Measurements from ENCODE around the gene MRPL24. TPM values are rescaled to one million over a fixed set of nuclear protein-coding genes. Genes with fewer than 3 reads are reported as not detected.
"Not testable (repeated sequence)": the region's sequence is repeated elsewhere in the genome, so short reads cannot be mapped to it uniquely, and the experiment has no call there.

Gene MRPL24
- total RNA-seq, 4 donors from 2014 or later = 48.6 to 90.4 (median 66.2) TPM

- no peaks in the 10 kb centered on the region for H3K9me3 ChIP-seq
- no peak overlapping the region for H3K27ac ChIP-seq
- H3K36me3 ChIP-seq = no peaks in the 10 kb centered on the region
- no peak overlapping the region for H3K4me3 ChIP-seq
- DNase-seq (ENCODE audit: low spot score in 2 of 2) = no peak
- 55 to 71% methylated on average over 6 of the region's 6 CpGs for WGBS, 2 donors
- no peaks in the 10 kb centered on the region for H3K27me3 ChIP-seq
- peaks cover 0 to 8% (median 0%) of the 10 kb centered on the region in 4 donors for H3K4me1 ChIP-seq
- TF ChIP-seq EP300 (IDR thresholded peaks at IDR 0.05) (no peak), CTCF (IDR thresholded peaks at IDR 0.05) (no peak), POLR2A (IDR thresholded peaks at IDR 0.05) (no peak)
These were observed 19.4 kb upstream of the MRPL24 start for GRCh38 chr1:156760092-156760795.

GRCh38 chr1:156757572-156758253, 16.8 kb upstream of the MRPL24 start:
- H3K4me1 ChIP-seq = peaks cover 0 to 30% (median 7%) of the 10 kb centered on the region in 4 donors
- not testable (repeated sequence) for H3K27ac ChIP-seq; H3K4me3 ChIP-seq; H3K9me3 ChIP-seq; DNase-seq (ENCODE audit: low spot score in 2 of 2); H3K27me3 ChIP-seq; H3K36me3 ChIP-seq
- WGBS, 2 donors = 91 to 95% methylated on average over 10 of the region's 10 CpGs

GRCh38 chr1:156756355-156756754, 15.5 kb upstream of the MRPL24 start:
- Histone ChIP-seq H3K36me3 (no peaks in the 10 kb centered on the region), H3K9me3 (no peaks in the 10 kb centered on the region), H3K27ac (no peak overlapping the region), H3K27me3 (no peaks in the 10 kb centered on the region), H3K4me1 (peaks cover 0 to 35% (median 8%) of the 10 kb centered on the region in 4 donors), H3K4me3 (no peak overlapping the region)
- no peak for DNase-seq (ENCODE audit: low spot score in 2 of 2)
- TF ChIP-seq POLR2A (IDR thresholded peaks at IDR 0.05) (no peak), CTCF (IDR thresholded peaks at IDR 0.05) (no peak), EP300 (IDR thresholded peaks at IDR 0.05) (no peak)
- 94 to 96% methylated on average over 1 of the region's 1 CpG for WGBS, 2 donors

GRCh38 chr1:156755527-156755950, 14.7 kb upstream of the MRPL24 start:
- DNase-seq (ENCODE audit: low spot score in 2 of 2) = no peak
- no peaks in the 10 kb centered on the region for H3K27me3 ChIP-seq
- no peak overlapping the region for H3K4me3 ChIP-seq
- no peaks in the 10 kb centered on the region for H3K9me3 ChIP-seq
- no peak overlapping the region for H3K27ac ChIP-seq
- peaks cover 0 to 35% (median 8%) of the 10 kb centered on the region in 4 donors for H3K4me1 ChIP-seq
- no peak for TF ChIP-seq CTCF (IDR thresholded peaks at IDR 0.05)
- TF ChIP-seq POLR2A (IDR thresholded peaks at IDR 0.05) = no peak
- no peak for TF ChIP-seq EP300 (IDR thresholded peaks at IDR 0.05)
- H3K36me3 ChIP-seq = no peaks in the 10 kb centered on the region
- 47 to 48% methylated on average over 5 of the region's 5 CpGs for WGBS, 2 donors

GRCh38 chr1:156754219-156754618, 13.3 kb upstream of the MRPL24 start:
- Histone ChIP-seq H3K4me3 (no peak overlapping the region), H3K36me3 (no peaks in the 10 kb centered on the region), H3K27me3 (no peaks in the 10 kb centered on the region), H3K27ac (no peak overlapping the region), H3K9me3 (no peaks in the 10 kb centered on the region), H3K4me1 (peaks cover 0 to 48% (median 20%) of the 10 kb centered on the region in 4 donors)
- TF ChIP-seq EP300 (IDR thresholded peaks at IDR 0.05) (no peak), CTCF (IDR thresholded peaks at IDR 0.05) (no peak), POLR2A (IDR thresholded peaks at IDR 0.05) (no peak)
- WGBS, 2 donors = 70 to 80% methylated on average over 8 of the region's 8 CpGs
- no peak for DNase-seq (ENCODE audit: low spot score in 2 of 2)
